Adrenal gland (tissue), 12 donors: ENCODE results near the gene COMMD8. TPM values are rescaled to one million over a fixed set of nuclear protein-coding genes. Genes with fewer than 3 reads are reported as not detected.

Experiments
- DNase-seq, 7 donors: peaks; one replicate each; pipeline ENCODE4 v3.0.0-alpha.2; 2019 to 2020
- H3K27ac ChIP-seq, 5 donors: fragments of 200-600 bp; sonication (generic) in 4 of 5; 1 replicate in 3 of 5; 2 replicates in 2 of 5; pipeline versions ENCODE4 v1.5.1 to v1.8.0; 2016 to 2020; ENCODE audit warnings: mild to moderate bottlenecking in 1 of 5
- H3K27me3 ChIP-seq: fragments of 200-600 bp; 2 replicates; pipeline ENCODE4 v1.8.0; 2021
- H3K36me3 ChIP-seq, 2 donors: fragments of 200-600 bp; replicated peaks in 1 of 2; 1 replicate in 1 of 2; 2 replicates in 1 of 2; pipeline versions ENCODE4 v1.5.1 to v1.8.0; 2018 to 2022
- H3K4me1 ChIP-seq, 2 donors: fragments of 200-600 bp; replicated peaks in 1 of 2; 1 replicate in 1 of 2; 2 replicates in 1 of 2; pipeline versions ENCODE4 v1.5.1 to v1.8.0; 2018 to 2021
- H3K4me3 ChIP-seq, 4 donors: fragments of 200-600 bp; sonication (generic) in 3 of 4; one replicate each; pipeline ENCODE4 v1.5.1; 2016 to 2018
- H3K9me3 ChIP-seq, 3 donors: fragments of 200-600 bp; sonication (generic) in 1 of 3; replicated peaks in 1 of 3; 1 replicate in 2 of 3; 2 replicates in 1 of 3; pipeline versions ENCODE4 v1.5.1 to v1.8.0; 2016 to 2021
- CTCF ChIP-seq, 6 experiments: fragments of 450-650 bp in 4 of 6; fragments of 200-600 bp in 2 of 6; sonication (generic) in 1 of 6; IDR thresholded peaks; 1 replicate in 5 of 6; 2 replicates in 1 of 6; pipeline versions ENCODE4 v1.5.1 to v1.8.0; 2016 to 2021; ENCODE audit warnings: antibody characterized with exemption in 6 of 6, mild to moderate bottlenecking in 2 of 6, moderate library complexity in 1 of 6
- POLR2A ChIP-seq, 2 donors: fragments of 450-650 bp; IDR thresholded peaks; one replicate each; pipeline ENCODE4 v1.6.1; 2017; ENCODE audit warnings: antibody characterized with exemption in 2 of 2, mild to moderate bottlenecking in 2 of 2, moderate library complexity in 1 of 2
- WGBS, 4 donors: extraction: QIAGEN DNeasy Blood & Tissue Kit in 2 of 4; methylation state at CpG; one replicate each; pipeline versions ENCODE4 v1.1.5 to v1.1.7; 2013 to 2017; 5-methylcytosine and 5-hydroxymethylcytosine counted together
- intact Hi-C, 2 donors: fragments of 100-400 bp; cut with DNase I; formaldehyde crosslinking; loops; one replicate each; pipeline versions ENCODE4 v1.14.1 to v1.15.0; 2022 to 2023
- polyA plus RNA-seq, 3 donors: library from polyadenylated mRNA; stranded (reverse); fragments of 200-250 nt in 2 of 3; fragments of 350-450 nt in 1 of 3; fragmentation: Illumina TruSeq in 1 of 3; extraction: RNeasy Lipid Tissue Mini Kit (QIAGEN cat#74804) in 1 of 3; gene quantifications; one replicate each; pipeline ENCODE4 v1.2.3, GENCODE V29; 2013 to 2014
- total RNA-seq, 9 donors: library from RNA; depleted of rRNA in 4 of 9; stranded (reverse); fragments of >200 nt in 4 of 9; fragments of 120-200 nt in 1 of 9; fragmentation: NEBNext Ultra II Directional in 1 of 9; extraction: Animal tissue kit (Norgen Biotek cat#: 25700) in 1 of 9; gene quantifications; one replicate each; pipeline versions ENCODE4 v1.1.0 to v1.2.4, GENCODE V29; 2013 to 2023
- donor health status: healthy with polysubstance abuse.
- donor health status: Bipolar disorder and iron deficiency.
- donor health status: DM: yes; HTN: yes; CAD: no.
- donor health status: DM: no; HTN: no; CAD: no.
- donor health status: DM: no; HTN: no; CAD: no.
- donor health status: DM: yes; HTN: yes; CAD: no.

The COMMD8 gene
- total and polyA plus RNA-seq, 12 donors, result 6.3 to 33.2 (median 16.1) TPM

DNA sequence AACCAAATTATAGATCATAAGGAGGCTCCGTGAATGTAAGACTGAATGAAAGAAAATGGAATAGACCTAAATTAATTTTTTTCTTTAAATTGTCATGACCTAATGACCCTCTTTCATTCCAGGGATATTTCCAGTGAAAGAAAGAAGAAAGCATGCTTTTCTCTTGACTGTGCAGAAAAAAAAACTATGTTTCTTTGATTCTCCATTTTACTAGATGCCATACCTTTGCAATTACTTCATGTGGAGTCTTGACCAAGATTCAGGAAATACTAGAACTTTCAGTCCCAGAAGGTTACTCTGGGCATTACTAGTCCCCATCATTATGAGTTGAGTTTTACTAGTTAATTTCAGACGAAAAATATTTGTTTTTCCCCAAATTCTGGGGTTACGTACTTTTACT, 6.4 kb upstream of the COMMD8 start:
- DNase-seq, result no peak
- Histone ChIP-seq H3K36me3 (no peaks in the 10 kb centered on the region), H3K9me3 (no peaks in the 10 kb centered on the region), H3K4me1 (no peaks in the 10 kb centered on the region), H3K27ac (no peak overlapping the region), H3K4me3 (no peak overlapping the region), H3K27me3 (no peaks in the 10 kb centered on the region)
- 72 to 87% (median 78%) methylated on average over 3 of the region's 3 CpGs for WGBS, 4 donors
- TF ChIP-seq POLR2A (IDR thresholded peaks at IDR 0.05) (no peak), CTCF (IDR thresholded peaks at IDR 0.05) (no peak)
- intact Hi-C loops, result no loop called here

DNA sequence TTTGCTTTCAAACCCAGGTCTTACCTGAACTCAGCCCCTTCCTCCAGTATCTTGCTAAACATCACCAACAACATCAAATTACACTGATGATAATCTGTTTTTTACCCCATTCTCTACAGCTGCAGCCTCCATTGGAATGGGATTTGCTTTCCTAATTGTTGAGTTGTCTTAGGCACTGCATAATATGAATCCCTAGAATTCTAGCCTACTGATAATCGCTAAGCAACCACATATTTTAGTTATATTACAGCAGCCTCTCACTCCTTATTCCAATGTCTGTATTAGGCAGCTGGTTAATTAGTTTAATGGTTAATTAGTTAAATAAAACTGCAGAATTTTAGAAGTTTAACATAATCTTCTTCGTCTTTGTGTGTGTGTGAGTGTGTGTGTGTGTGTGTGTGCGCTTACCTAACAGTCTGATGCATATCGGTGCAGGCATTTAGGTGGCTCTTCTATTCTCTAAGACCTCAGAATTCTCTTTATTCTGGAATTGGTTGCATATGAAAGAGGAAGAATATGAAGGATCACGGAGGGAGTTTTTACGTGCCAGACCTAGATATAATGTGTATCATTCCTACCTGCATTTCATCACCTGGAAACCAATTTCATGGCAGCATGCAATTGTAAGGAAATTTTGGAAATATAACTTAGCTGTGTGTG, 5.3 kb upstream of the COMMD8 start:
- WGBS, 4 donors, result 85 to 88% (median 87%) methylated on average over 6 of the region's 6 CpGs
- no peak overlapping the region for H3K4me3 ChIP-seq

GRCh38 chr4:47466056-47466785, 2.7 kb upstream of the COMMD8 start:
- 37 to 66% (median 40%) methylated on average over 2 of the region's 2 CpGs for WGBS, 4 donors

More for the DNA sequence above, 5.3 kb upstream of the COMMD8 start:
- no peak for DNase-seq
- Histone ChIP-seq H3K36me3 (no peaks in the 10 kb centered on the region), H3K27me3 (no peaks in the 10 kb centered on the region), H3K9me3 (no peaks in the 10 kb centered on the region), H3K27ac (no peak overlapping the region), H3K4me1 (no peaks in the 10 kb centered on the region)
- intact Hi-C loops, result no loop called here
- TF ChIP-seq POLR2A (IDR thresholded peaks at IDR 0.05), result no peak

DNA sequence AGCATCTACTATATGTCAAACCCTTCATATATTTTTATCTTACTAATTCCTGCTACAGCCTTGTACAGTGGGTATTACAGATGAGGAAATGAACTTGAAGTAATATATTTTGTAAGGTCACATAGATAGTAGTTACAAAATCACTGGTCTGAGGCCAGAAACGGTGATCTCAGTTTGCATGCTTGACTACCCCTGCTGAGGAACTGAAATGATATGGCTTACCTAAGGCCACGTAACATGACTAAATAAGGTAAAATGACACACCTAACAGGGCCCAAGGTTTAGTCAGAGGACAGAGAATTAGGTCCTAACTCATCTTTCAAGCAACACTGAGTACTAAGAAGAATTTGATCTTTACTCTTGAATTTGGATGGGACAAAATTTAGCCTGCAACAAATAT, 1.5 kb upstream of the COMMD8 start:
- Histone ChIP-seq H3K9me3 (peaks cover 0 to 2% (median 0%) of the 10 kb centered on the region in 3 donors), H3K4me1 (peaks cover 0 to 11% of the 10 kb centered on the region in 2 donors), H3K27me3 (no peaks in the 10 kb centered on the region), H3K27ac (no peak overlapping the region), H3K4me3 (no peak overlapping the region), H3K36me3 (no peaks in the 10 kb centered on the region)
- WGBS, 4 donors, result 54 to 71% (median 60%) methylated on average over 2 of the region's 2 CpGs
- intact Hi-C loops, result no loop called here
- no peak for DNase-seq
- TF ChIP-seq POLR2A (IDR thresholded peaks at IDR 0.05) (no peak), CTCF (IDR thresholded peaks at IDR 0.05) (no peak)

More at GRCh38 chr4:47466056-47466785, 2.7 kb upstream of the COMMD8 start:
- no peak overlapping the region for H3K27ac ChIP-seq
- intact Hi-C loops, result no loop called here
- no peak for TF ChIP-seq CTCF (IDR thresholded peaks at IDR 0.05)
- no peak for TF ChIP-seq POLR2A (IDR thresholded peaks at IDR 0.05)
- no peaks in the 10 kb centered on the region for H3K36me3 ChIP-seq
- peaks cover 0 to 8% of the 10 kb centered on the region in 2 donors for H3K4me1 ChIP-seq
- no peaks in the 10 kb centered on the region for H3K9me3 ChIP-seq
- no peak overlapping the region for H3K4me3 ChIP-seq
- no peaks in the 10 kb centered on the region for H3K27me3 ChIP-seq
- DNase-seq, result no peak
